Right lobe of liver (tissue), 6 donors: ENCODE results near the gene VEZT. TPM values are rescaled to one million over a fixed set of nuclear protein-coding genes. Genes with fewer than 3 reads are reported as not detected.

ENCODE experiments used
- ATAC-seq, 4 donors: fragments of 200-7000 bp; cut with Tn5 transposase; one replicate each; pipeline ENCODE4 v1.9.1; 2020; ENCODE audit warnings: mild to moderate bottlenecking in 4 of 4, moderate library complexity in 4 of 4
- DNase-seq, 3 donors: peaks; one replicate each; pipeline ENCODE4 v3.0.0-alpha.2; 2020
- H3K27ac ChIP-seq, 3 donors: fragments of 200-600 bp; one replicate each; pipeline ENCODE4 v1.8.0; 2022
- H3K27me3 ChIP-seq, 2 donors: fragments of 200-600 bp; one replicate each; pipeline ENCODE4 v1.8.0; 2022
- H3K36me3 ChIP-seq, 4 donors: fragments of 200-600 bp; sonication (generic) in 1 of 4; one replicate each; pipeline versions ENCODE4 v1.5.1 to v1.8.0; 2017 to 2022; ENCODE audit warnings: control low read depth in 1 of 4
- H3K4me1 ChIP-seq, 4 donors: fragments of 200-600 bp; sonication (generic) in 1 of 4; one replicate each; pipeline versions ENCODE4 v1.5.1 to v1.8.0; 2017 to 2022; ENCODE audit warnings: control low read depth in 1 of 4
- H3K4me3 ChIP-seq, 3 donors: fragments of 200-600 bp; one replicate each; pipeline ENCODE4 v1.8.0; 2022
- H3K9me3 ChIP-seq, 4 donors: fragments of 200-600 bp; sonication (generic) in 1 of 4; one replicate each; pipeline versions ENCODE4 v1.5.1 to v1.8.0; 2017 to 2022; ENCODE audit warnings: control low read depth in 1 of 4
- CTCF ChIP-seq, 4 donors: fragments of 200-600 bp in 3 of 4; fragments of 450-650 bp in 1 of 4; IDR thresholded peaks; one replicate each; pipeline versions ENCODE4 v1.5.1 to v1.8.0; 2016 to 2022; ENCODE audit warnings: antibody characterized with exemption in 4 of 4, mild to moderate bottlenecking in 2 of 4
- POLR2A ChIP-seq: fragments of 450-650 bp; IDR thresholded peaks from one replicate; pipeline ENCODE4 v1.6.1; 2017; ENCODE audit warnings: antibody characterized with exemption, mild to moderate bottlenecking
- WGBS: methylation state at CpG from one replicate; pipeline ENCODE4 v1.1.6; 2018; ENCODE audit warnings: low coverage, low lambda C conversion rate; ENCODE audit not compliant: insufficient coverage; ENCODE audit errors: missing lambda C conversion rate; 5-methylcytosine and 5-hydroxymethylcytosine counted together
- intact Hi-C, 2 donors: fragments of 100-400 bp; cut with DNase I; formaldehyde crosslinking; loops; one replicate each; pipeline versions ENCODE4 v1.11.2 to v1.14.1; 2022
- total RNA-seq, 6 experiments: library from RNA; depleted of rRNA in 2 of 6; stranded (reverse); fragments of >200 nt in 2 of 6; fragmentation: NEBNext Ultra II Directional in 3 of 6; extraction: Animal tissue kit (Norgen Biotek cat#: 25700) in 3 of 6; gene quantifications; one replicate each; pipeline versions ENCODE4 v1.1.0 to v1.2.4, GENCODE V29; 2016 to 2023
- donor health status: DM: no; HTN: yes; CAD: no.
- donor health status: DM: no; HTN: no; CAD: no.
- donor health status: DM: no; HTN: no; CAD: no.
- donor health status: DM: no; HTN: yes; CAD: no.
- donor health status: DM: no; HTN: yes; CAD: no.

The VEZT gene
- total RNA-seq, 6 experiments from 2014 or later = 23.5 to 34.2 (median 28.9) TPM

GRCh38 chr12:95241761-95242506, 24.3 kb downstream of the VEZT start:
- Histone ChIP-seq H3K4me3 (no peak overlapping the region), H3K9me3 (no peaks in the 10 kb centered on the region), H3K36me3 (no peaks in the 10 kb centered on the region), H3K27ac (no peak overlapping the region), H3K4me1 (peaks cover 0 to 17% (median 2%) of the 10 kb centered on the region in 4 donors), H3K27me3 (no peaks in the 10 kb centered on the region)
- WGBS = 85% methylated on average over 4 of the region's 4 CpGs
- DNase-seq (no peak), ATAC-seq (no peak)
- TF ChIP-seq CTCF (IDR thresholded peaks at IDR 0.05) (no peak), POLR2A (no peak)
- intact Hi-C loops = no loop called here

GRCh38 chr12:95243497-95244183, 26.0 kb downstream of the VEZT start:
- TF ChIP-seq POLR2A = no peak
- no peak for TF ChIP-seq CTCF (IDR thresholded peaks at IDR 0.05)
- H3K27ac ChIP-seq = no peak overlapping the region
- H3K36me3 ChIP-seq = no peaks in the 10 kb centered on the region
- DNase-seq = no peak
- no peaks in the 10 kb centered on the region for H3K9me3 ChIP-seq
- 69% methylated on average over 3 of the region's 4 CpGs for WGBS
- H3K27me3 ChIP-seq = no peaks in the 10 kb centered on the region
- H3K4me1 ChIP-seq = peaks cover 0 to 12% (median 2%) of the 10 kb centered on the region in 4 donors
- intact Hi-C loops = no loop called here
- H3K4me3 ChIP-seq = no peak overlapping the region
- ATAC-seq = peak in 1 of 4 donors; percentile 51

GRCh38 chr12:95244350-95244749, 26.7 kb downstream of the VEZT start:
- 94% methylated on average over 3 of the region's 3 CpGs for WGBS

DNA sequence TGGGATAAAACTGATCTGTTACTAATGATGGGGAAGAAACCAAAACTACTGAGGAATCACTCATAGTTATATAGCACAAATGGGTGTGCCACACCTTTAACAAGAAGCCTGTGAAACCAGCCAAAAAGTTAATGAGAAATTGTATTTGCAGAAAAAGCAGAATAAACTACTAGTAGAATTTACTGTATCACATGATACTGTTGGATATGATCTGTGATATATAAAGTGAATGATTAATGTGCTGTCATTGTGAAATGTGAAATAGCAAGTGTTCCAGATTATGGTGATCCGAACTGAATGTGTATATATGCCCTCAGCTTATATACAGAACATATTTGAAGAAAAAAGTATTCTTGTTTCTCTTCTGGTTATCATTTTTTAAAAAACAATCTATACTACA, 30.5 kb downstream of the VEZT start:
- WGBS = 50% methylated on average over 1 of the region's 1 CpG
- Histone ChIP-seq H3K27me3 (no peaks in the 10 kb centered on the region), H3K36me3 (peaks cover 0 to 8% (median 1%) of the 10 kb centered on the region in 4 donors), H3K27ac (no peak overlapping the region), H3K4me1 (peaks cover 0 to 4% (median under 1%) of the 10 kb centered on the region in 4 donors), H3K4me3 (no peak overlapping the region), H3K9me3 (no peaks in the 10 kb centered on the region)
- TF ChIP-seq POLR2A (no peak), CTCF (IDR thresholded peaks at IDR 0.05) (no peak)
- DNase-seq = no peak
- ATAC-seq = no peak
- intact Hi-C loops = no loop called here

More at GRCh38 chr12:95244350-95244749, 26.7 kb downstream of the VEZT start:
- Histone ChIP-seq H3K27ac (no peak overlapping the region), H3K4me3 (no peak overlapping the region), H3K36me3 (no peaks in the 10 kb centered on the region), H3K27me3 (no peaks in the 10 kb centered on the region), H3K9me3 (no peaks in the 10 kb centered on the region), H3K4me1 (peaks cover 0 to 9% (median 2%) of the 10 kb centered on the region in 4 donors)
- ATAC-seq (no peak), DNase-seq (no peak)
- TF ChIP-seq CTCF (IDR thresholded peaks at IDR 0.05) = no peak
- TF ChIP-seq POLR2A = no peak
- intact Hi-C loops = no loop called here
